Tongue (tissue), 2 donors: Measurements from ENCODE around the gene TUBA8. TPM values are rescaled to one million over a fixed set of nuclear protein-coding genes. Genes with fewer than 3 reads are reported as not detected.
"Not testable (repeated sequence)": the region's sequence is repeated elsewhere in the genome, so short reads cannot be mapped to it uniquely, and the experiment has no call there.

Experiments used
- DNase-seq: peaks from one replicate; pipeline ENCODE4 v3.0.0-alpha.2; 2015
- total RNA-seq: library from RNA; depleted of rRNA; stranded (reverse); fragments of >200 nt; gene quantifications from one replicate; pipeline ENCODE4 v1.2.3, GENCODE V29; 2014

The TUBA8 gene
- 13.3 TPM for total RNA-seq

DNA sequence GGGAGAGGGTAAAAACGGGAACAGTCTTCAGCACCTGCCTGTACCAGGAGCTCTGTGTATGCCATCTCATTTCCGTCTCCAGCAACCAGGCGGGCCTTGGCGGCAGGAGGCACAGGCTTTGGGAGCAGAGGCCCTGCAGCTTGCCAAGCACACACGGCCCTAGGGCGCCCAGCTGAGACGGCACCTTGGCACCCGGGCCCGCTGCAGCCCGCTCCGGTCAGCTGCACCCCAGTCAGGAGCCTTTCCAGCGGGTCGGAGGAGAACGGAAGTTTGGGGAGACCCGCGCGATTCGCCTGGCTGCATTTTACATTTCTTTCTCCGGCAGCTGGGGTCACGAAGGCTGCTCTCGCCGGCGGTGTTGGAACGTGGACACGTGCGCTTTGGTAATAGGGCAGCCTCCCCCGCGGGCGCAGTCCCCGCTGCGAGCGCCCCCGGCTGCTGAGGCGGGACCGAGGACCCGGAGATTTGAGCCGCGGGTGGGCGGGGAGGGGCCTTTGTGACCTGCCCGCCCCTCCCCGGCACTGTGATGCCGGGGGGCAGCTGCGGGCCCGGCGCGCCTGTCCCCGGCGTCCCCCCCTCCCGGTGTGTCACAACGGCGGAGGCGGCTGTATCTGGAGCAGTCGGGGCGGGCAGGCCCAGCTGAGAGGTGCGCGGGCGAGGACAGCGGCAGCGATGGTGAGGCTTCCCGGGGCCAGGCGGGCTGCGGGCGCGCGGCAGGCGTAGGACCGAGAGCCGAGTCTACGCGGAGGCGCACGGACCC is at the start of gene TUBA8:
TSS of gene TUBA8 (plus strand) at position 616 of the 760 bp plus-strand sequence. CDS start at position 673, 57 bp downstream.
- peak; percentile 53 for DNase-seq

DNA sequence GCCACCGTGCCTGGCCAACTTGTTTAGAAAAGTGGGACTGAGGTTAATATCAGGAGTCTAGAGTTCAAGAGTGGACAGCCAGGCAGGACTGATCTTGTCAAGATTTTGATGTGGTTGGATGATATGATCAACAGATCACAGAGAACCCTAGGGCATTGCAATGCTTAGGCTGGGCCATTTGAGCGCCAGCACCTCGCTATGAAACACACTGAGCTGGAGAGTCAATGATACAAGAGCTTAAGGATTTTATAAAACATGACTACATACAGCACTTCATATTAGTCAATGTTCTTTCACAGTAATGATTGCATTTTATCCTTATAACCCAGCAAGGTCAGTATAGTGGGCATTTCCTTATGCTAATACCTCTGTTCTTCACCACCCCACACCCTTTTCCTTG is 48.2 kb upstream of the TUBA8 start:
- DNase-seq: no peak

DNA sequence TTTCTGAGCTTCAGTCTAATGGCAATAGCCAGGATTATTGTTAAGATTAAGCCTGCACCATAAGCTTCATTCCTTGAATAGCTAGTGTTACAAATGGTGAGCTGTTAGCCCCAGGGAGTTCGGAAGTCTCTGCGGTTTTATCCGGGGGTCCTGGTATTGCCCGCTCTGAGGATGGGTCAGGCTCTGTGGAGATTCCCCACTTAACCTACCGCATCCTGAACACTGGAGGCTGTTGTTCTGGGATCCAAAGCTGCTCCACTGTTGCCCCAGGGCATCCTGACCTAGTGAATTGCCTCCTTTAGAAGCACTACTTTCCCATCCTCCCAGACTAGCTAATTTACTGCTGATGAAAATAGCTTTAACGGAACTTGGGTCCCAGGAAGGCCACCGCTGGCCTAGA is 47.3 kb upstream of the TUBA8 start:
- no peak for DNase-seq

DNA sequence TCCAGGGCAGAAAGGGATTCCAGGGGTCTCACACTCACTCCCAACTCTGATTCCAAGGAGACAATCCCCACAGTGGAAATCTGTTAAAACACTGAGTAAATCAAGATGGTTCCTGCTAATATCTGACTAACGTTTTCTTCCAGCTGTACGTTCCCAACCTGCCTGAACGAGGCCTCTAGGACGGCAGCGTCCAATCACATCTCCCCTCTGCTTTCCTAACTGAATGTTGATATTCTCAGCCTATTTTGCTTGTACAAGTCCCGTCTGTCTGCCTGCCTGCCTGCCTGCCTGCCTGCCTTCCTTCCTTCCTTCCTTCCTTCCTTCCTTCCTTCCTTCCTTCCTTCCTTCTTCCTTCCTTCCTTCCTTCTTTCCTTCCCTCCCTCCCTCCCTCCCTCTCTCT is 46.9 kb upstream of the TUBA8 start:
- not testable (repeated sequence) for DNase-seq

DNA sequence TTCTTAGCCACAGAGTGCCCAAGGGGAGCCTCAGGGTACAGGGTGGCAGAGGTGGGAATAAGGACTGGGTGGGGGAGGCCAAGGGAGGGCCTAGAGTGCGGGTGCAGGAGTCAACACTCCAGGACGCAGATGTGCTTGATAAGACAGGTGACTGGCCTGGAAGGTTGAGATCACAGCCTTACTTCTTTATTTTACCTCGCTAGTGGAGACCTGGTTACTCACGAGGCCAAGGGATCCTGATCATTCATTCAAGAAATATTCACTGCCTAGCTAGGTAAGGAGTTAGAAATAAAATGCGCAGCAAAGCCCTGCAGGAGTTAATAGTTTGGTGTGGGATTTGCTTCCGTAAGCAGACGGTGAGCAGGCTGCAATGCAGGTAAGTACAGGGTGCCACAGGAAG is 46.0 kb upstream of the TUBA8 start:
- no peak for DNase-seq

DNA sequence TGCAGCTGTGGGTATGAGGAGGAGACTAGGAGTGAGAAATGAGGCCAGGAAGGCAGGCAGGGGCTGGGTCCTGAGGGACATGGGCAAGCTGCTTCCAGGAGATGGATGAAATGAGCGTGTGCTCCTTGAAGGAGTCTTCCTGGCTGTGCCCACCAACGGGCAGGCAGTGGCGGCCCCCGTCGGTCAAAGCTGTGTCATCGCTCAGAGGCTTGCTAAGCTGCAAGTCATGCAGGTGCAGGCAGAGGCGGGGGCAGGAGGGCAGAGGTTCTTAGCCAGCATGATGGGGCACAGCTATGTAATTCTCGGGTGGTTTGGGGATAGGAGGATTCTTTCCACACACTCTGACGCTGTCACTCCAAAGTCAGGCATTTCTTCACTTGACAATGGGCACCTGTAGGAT is 45.4 kb upstream of the TUBA8 start:
- DNase-seq: no peak

DNA sequence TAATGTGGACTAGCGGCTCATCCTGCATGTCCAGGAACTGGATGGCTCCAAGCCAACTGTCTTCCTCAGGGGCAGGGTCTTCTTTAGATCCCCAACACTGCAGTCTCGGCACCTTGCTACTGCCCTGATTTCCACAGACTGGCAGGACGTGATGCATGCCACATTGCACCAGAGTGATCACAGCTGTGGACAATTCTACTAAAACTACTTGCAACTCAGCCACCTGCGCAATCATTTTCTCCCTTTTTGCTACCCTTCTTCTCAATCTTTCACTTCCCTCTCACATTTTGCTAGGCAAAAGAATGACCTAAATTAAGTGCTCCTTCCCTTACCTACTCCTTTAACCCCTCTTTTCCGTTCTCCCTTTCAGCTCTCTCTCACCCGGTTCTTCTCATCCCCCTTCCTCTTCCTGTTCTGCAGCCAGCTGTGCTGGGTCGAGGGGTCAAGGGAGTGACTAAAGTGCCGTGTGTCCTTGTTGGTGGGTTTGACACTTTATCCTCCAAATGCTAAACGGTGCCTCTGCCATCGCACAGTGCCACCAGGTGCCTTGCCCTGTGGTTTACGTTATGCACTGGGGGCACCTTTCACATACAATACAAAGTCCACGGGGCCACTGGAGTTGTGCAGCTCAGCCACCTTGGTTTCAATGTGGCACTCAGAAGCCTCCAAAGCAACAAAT is 44.3 kb upstream of the TUBA8 start:
- no peak for DNase-seq

DNA sequence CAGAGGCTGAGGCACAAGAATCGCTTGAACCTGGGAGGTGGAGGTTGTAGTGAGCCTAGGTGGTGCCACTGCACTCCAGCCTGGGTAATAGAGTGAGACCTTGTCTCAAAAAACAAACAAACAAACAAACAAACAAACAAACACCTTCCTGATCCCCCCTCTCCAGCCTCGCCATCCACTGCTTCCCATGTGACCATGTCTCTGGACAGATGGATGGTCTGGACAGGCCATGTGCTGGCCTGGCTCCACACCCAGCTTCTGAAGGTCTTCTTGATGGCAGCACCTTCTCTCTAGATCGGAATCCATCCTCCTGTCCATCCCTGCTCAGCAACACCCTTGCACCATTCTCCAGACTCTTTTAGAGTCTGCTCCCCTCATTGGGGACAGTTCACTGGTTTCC is 43.5 kb upstream of the TUBA8 start:
- DNase-seq: no peak

DNA sequence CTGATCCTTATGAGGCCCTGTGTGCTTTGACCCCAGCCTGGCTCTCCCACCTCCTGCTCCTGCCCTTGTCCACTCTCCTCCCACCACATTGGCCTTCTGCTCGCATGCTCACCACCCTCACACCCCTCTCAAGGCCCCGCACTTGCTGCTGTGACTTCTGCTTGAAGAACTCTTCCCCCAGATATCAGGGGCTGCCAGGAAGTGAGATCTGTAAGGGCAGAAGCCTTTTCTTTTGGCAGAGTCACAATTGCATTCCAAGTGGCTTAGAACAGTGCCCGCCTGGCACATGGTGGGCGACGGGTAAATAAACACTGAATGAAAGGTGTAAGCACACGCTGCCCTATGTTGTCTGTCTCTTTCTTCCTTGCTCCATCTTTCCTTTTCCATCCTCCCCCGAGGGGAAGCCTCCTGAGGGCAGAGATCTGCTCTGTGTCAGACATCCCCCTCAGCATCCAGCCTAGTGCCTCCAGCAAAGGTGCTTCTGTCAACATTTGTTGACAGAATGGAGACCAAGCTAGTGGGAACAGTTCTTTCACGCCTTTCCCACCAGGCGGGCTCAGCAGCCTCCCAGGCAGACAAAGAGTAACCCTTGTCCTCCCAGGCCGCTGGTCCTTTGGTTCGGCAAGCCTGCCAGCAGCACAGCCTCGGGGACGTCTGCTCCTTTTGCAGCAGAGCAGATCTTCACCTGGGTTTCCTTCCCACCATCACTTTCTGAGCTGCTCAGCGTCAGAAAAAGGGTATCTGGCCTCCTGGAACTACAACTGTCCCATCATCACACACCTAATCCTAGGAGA is 42.9 kb upstream of the TUBA8 start:
- no peak for DNase-seq

DNA sequence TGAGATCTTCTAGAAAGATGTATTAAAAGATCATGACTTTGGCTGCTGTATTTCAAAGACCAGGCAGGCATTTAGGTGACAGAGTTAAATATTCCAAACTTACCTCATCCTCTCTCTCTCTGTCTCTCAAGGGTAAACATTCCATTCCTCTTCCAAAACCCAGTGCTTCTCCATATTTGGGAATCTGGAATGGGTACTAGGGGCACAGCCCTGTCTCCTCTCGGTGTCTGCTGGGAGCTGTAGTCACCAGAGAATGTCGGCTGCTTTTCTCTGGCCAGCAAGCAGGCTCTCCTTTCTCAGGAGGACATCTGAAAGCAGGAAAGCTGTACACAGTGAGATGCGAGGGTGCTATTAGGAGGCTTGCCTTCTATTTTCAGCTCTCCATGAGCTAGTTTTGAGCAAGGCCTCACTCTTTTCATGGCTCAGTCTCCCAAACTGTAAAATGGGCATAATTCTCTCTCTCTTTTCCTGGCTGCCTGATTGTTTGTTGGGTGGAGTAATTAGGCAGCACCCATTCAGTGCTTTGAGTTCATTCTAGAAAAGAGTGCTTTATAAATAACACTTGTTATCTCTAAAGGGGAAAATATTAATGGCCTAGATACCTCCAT is 42.1 kb upstream of the TUBA8 start:
- DNase-seq: no peak

DNA sequence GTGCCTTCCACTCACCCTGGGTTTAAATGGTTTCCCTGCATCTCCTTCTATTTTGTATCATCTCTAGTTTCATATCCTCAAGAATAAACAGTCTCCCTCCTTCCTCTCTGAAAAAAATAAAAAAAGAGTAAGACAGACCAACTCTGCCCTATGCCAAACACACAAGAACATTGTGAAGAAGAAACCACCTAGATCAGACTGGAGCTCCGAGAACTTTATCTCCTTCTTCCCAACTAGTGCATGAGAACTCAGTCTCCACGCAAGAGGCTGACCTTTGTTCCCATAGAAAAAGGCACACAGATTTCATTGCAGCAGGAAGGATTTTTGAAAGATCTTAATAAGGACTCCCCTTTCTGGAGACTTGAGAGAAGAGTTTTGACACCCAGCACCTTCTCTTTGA is 41.6 kb upstream of the TUBA8 start:
- DNase-seq: no peak

DNA sequence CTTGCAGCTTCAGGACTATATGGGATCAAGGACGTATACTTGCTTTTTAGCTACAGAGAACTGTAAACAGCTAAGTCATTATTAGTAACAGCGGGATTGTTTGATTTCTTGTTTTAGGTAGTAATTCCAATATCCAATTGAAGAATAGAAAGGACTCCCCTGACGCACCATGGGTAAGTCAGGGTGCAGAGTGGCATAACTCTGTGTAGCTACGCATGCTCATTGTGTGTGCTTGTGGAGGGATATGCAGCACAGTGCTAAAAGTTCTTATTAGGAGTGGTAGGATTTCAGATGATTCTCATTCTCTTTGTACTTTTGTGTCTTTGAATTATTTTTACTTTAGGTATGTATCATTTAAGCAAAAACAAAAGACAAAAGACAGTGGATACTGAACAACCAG is 40.6 kb upstream of the TUBA8 start:
- no peak for DNase-seq

DNA sequence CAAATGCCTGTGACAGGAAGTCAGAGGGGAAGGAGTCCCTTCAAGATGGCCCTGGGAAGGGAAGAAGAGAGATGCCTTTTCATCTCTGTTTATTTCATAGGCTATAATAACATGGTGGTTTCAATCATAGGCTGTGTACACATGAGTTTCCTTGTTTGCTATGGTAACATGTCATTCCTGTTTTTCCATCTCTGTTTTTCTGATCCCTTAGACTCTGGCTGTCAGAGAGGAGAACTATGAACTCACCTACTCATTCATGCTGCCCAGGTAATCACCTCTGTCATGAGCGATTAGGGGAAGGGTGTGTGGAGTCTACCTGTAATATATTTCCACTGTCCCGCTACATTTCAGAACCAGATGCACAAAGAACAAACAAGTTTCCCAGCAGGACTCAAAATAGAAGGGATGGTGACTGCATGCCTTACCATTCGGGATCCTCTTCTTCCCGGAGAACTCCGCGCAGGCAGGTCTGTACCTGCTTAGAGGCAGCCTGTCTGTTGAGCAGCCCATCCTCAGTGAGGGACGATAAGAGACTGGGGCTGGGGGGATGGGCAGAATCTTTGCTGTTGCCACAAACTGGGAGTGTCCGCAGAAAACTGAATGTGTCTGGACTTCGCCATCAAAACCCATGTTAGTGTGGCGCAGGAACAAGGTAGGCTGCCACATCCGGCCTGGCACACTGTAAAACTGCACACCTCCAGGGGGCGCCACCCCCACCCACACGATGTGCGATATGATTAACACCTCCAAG is 39.9 kb upstream of the TUBA8 start:
- peak; percentile 30 for DNase-seq

DNA sequence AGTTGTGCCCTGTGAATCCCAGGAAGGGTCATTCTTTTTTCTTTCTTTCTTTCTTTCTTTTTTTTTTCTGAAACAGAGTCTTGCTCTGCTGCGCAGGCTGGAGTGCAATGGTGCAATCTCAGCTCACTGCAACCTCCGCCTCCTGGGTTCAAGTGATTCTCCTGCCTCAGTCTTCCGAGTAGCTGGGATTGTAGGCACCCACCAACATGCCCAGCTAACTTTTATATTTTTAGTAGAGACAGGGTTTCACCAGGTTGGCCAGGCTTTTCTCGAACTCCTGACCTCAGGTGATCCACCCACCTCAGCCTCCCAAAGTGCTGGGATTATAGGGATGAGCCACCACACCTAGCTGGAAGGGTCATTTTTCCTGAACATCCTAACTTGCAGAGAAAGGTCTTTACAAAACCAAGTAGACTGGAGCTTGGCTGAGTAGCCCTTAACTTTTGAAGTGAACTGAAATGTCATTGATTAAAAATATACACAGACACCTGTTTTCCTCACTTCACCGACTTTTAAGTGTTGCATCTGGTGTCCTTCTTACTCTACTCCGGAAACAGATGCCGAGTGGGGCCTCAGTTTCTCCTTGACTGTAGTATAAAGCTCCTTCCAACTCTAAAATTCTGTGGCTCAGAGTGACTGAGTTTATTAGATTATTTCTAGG is 39.2 kb upstream of the TUBA8 start:
- not testable (repeated sequence) for DNase-seq

DNA sequence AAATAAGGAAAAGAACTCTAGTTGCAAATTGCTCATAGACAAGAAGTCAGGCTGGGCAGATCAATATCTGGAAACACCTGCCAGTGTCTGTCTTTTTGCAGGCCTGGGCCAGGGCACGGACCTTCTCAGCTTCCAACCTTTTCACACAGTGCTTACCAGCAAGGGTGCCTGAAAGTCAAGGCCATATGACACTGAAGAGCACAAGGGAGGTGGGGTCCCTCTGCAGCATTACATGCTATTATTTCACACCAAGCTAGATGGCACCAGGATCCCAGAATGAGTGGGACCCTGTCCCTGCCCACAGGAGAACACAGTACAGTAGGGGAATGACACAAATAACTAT is 38.7 kb upstream of the TUBA8 start:
- peak; percentile 35 for DNase-seq

DNA sequence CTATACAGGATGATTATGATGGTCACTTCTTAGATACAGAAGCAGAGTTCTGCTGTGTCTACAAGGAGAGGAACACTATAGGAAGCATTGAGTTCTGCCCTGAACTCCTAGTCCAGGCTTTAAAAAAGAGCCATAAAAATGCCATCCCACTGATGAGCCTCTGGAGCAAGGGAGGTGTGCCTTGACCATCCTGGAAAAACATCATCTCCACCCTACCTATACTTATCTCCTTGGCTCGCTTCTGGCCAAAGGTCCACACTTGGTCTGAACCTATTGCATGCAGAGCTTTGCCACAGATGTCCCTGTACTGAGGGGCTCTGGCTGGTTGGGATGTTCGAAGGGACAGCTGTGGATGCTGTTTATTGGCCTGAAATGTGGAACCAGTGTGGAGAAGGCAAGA is 37.1 kb upstream of the TUBA8 start:
- DNase-seq: no peak

DNA sequence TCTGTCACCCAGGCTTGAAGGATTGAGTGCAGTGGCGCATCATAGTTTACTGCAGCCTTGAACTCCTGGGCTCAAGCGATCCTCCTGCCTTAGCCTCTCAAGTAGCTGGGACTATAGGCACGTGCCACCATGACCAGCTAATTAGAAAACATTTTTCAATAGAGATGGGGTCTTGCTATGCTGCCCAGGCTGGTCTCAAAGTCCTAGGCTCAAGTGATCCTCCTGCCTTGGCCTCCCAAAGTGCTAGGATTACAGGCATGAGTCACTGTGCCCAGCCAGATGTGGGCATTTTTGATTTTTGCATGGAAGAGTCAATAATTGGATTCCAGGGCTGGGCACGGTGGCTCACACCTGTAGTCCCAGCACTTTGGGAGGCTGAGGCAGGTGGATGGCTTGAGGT is 36.7 kb upstream of the TUBA8 start:
- DNase-seq: not testable (repeated sequence)

DNA sequence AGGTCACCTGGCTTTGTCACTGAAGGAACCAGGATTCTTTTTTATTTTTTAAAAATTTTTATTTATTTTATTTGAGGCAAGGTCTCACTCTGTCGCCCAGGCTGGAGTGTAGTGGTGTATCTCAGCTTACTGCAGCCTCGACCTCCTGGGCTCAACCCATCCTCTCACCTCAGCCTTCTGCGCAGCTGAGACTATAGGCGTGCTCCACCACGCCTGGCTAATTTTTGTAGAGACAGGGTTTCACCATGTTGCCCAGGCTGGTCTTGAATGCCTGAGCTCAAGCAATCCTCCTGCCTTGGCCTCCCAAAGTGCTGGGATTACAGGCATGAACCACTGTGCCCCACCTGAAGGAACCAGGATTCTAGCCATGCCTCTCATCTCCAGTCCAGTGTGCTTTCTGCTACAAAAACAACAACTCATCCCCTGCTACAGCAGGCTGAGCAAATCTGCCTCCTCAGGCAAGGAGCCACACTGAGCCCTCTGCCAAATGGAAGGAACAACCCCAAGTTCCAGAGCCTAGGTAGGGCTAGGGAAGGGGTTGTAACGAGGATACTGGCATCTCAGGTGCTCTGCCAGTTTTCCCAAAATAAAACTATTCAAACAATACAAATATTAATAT is 35.4 kb upstream of the TUBA8 start:
- no peak for DNase-seq

DNA sequence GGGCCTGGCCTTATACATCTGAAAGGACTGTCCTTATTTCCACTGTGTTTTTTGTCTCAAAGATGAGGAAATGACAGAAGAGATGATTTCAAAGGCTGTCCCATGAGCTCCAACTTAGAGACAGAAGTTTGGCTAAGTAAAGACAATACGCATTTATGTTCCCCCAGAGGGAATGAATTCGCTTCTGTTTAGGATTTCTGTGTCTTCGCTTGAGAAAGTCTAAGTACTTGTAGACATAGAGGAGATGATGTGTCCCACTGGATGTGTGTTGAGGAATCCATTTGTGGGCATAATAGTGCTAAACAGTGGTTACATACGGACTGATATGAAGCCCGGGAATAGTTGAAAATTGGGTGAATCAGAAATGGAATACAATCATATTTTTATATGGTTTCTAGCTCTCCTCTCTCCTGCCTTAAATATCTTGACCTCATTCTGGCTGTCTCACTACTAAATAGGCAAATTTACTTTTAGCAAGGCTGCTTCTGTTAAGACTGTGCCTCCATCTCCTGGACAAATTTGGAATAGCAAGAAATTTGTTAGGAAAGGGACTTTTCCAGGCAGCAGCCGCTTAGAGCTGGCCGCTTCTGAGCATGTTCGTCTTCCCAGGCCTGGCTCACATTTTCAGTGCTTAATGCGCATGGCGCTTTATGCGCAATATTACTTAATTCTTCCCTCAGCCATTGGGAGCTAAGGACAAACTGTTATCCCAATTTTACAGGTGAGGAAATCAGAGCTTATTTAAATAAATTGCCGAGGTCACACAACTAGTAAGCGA is 34.7 kb upstream of the TUBA8 start:
- DNase-seq: peak; percentile 96

DNA sequence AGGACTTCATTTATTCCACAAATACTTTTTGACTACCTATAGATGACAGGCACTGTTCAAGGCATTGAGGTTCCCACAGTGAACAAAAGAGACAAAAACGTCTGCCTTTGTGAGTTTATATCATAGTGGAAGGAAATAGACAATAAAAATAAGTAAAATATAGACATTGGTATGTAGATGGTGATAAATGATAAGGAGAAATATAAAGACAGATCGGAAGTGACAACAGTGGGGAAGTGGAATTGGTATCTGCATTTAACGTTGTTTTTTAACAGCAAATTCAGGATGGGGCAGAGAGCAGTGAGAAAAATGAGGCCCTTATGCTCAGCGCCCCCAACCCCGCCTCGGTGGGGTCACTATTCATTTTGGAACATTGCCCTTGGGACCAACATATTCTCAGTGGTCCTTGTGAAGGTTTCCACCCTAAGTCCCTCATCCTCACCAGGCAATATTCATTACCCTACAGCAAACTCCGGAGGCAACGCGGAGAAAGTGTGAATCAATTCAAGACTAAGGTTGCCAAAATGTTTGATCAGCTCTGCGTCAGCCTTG is 33.4 kb upstream of the TUBA8 start:
- DNase-seq: no peak
